Activated T-cell treated with anti-CD3 and anti-CD28 coated beads, Interleukin-2, amount 50 U/mL, for 24 hours (primary cell): Measurements from ENCODE around the gene ADARB2.

ENCODE experiments used
- DNase-seq: peaks from one replicate; pipeline ENCODE4 v3.0.0-alpha.2; 2020
- H3K27ac Mint-ChIP-seq: 2 replicates; pipeline ENCODE4 v1.8.0; 2020; ENCODE audit warnings: mild to moderate bottlenecking, mixed read lengths
- H3K27me3 Mint-ChIP-seq: 2 replicates; pipeline ENCODE4 v1.8.0; 2020; ENCODE audit warnings: mixed read lengths
- H3K36me3 Mint-ChIP-seq: 2 replicates; pipeline ENCODE4 v1.8.0; 2020; ENCODE audit warnings: low read depth, mixed read lengths
- H3K4me1 Mint-ChIP-seq: 2 replicates; pipeline ENCODE4 v1.8.0; 2020; ENCODE audit warnings: low read depth, mixed read lengths
- H3K4me3 Mint-ChIP-seq: 2 replicates; pipeline ENCODE4 v1.8.0; 2020; ENCODE audit warnings: mild to moderate bottlenecking, moderate library complexity, mixed read lengths
- H3K9me3 Mint-ChIP-seq: 2 replicates; pipeline ENCODE4 v1.8.0; 2020; ENCODE audit warnings: mixed read lengths

ADARB2 gene

GRCh38 chr10:1573334-1573969 is 163.9 kb downstream of the ADARB2 start:
- H3K9me3 Mint-ChIP-seq, result peaks cover 2% of the 10 kb centered on the region
- no peaks in the 10 kb centered on the region for H3K36me3 Mint-ChIP-seq
- no peak overlapping the region for H3K4me3 Mint-ChIP-seq
- peaks cover 10% of the 10 kb centered on the region for H3K27me3 Mint-ChIP-seq
- no peak overlapping the region for H3K27ac Mint-ChIP-seq
- DNase-seq, result no peak
- no peaks in the 10 kb centered on the region for H3K4me1 Mint-ChIP-seq

- no peak overlapping the region for H3K27ac Mint-ChIP-seq
- no peak overlapping the region for H3K4me3 Mint-ChIP-seq
- peak; percentile 3 for DNase-seq
Measured at GRCh38 chr10:1572519-1573333, 164.6 kb downstream of the ADARB2 start.

GRCh38 chr10:1571587-1572237 is 165.6 kb downstream of the ADARB2 start:
- H3K9me3 Mint-ChIP-seq, result peaks cover 2% of the 10 kb centered on the region
- no peak overlapping the region for H3K4me3 Mint-ChIP-seq
- no peaks in the 10 kb centered on the region for H3K4me1 Mint-ChIP-seq
- H3K36me3 Mint-ChIP-seq, result no peaks in the 10 kb centered on the region
- peaks cover 10% of the 10 kb centered on the region for H3K27me3 Mint-ChIP-seq
- no peak overlapping the region for H3K27ac Mint-ChIP-seq
- DNase-seq, result no peak

More at GRCh38 chr10:1572519-1573333, 164.6 kb downstream of the ADARB2 start:
- Mint-ChIP-seq H3K27me3 (peaks cover 10% of the 10 kb centered on the region), H3K36me3 (no peaks in the 10 kb centered on the region), H3K9me3 (peaks cover 2% of the 10 kb centered on the region), H3K4me1 (no peaks in the 10 kb centered on the region)

GRCh38 chr10:1570416-1571051 is 166.8 kb downstream of the ADARB2 start:
- H3K36me3 Mint-ChIP-seq, result no peaks in the 10 kb centered on the region
- DNase-seq, result no peak
- no peaks in the 10 kb centered on the region for H3K4me1 Mint-ChIP-seq
- peaks cover 2% of the 10 kb centered on the region for H3K9me3 Mint-ChIP-seq
- H3K27me3 Mint-ChIP-seq, result peaks cover 10% of the 10 kb centered on the region
- no peak overlapping the region for H3K27ac Mint-ChIP-seq
- H3K4me3 Mint-ChIP-seq, result no peak overlapping the region

GRCh38 chr10:1569208-1569607 is 168.1 kb downstream of the ADARB2 start:
- Mint-ChIP-seq H3K4me1 (no peaks in the 10 kb centered on the region), H3K4me3 (no peak overlapping the region), H3K27ac (no peak overlapping the region), H3K9me3 (peaks cover 2% of the 10 kb centered on the region), H3K36me3 (no peaks in the 10 kb centered on the region), H3K27me3 (peaks cover 9% of the 10 kb centered on the region)
- DNase-seq, result no peak

- Mint-ChIP-seq H3K27ac (no peak overlapping the region), H3K4me3 (no peak overlapping the region), H3K9me3 (peaks cover 2% of the 10 kb centered on the region), H3K4me1 (no peaks in the 10 kb centered on the region), H3K27me3 (peaks cover 5% of the 10 kb centered on the region), H3K36me3 (no peaks in the 10 kb centered on the region)
- no peak for DNase-seq
Measured at GRCh38 chr10:1567742-1568495, 169.4 kb downstream of the ADARB2 start.

- Mint-ChIP-seq H3K4me3 (no peak overlapping the region), H3K27me3 (peaks cover 5% of the 10 kb centered on the region), H3K27ac (no peak overlapping the region), H3K9me3 (peaks cover 2% of the 10 kb centered on the region), H3K36me3 (no peaks in the 10 kb centered on the region), H3K4me1 (no peaks in the 10 kb centered on the region)
- DNase-seq, result no peak
Measured at GRCh38 chr10:1567152-1567551, 170.2 kb downstream of the ADARB2 start.

GRCh38 chr10:1564791-1565190 is 172.5 kb downstream of the ADARB2 start:
- no peak for DNase-seq
- no peak overlapping the region for H3K4me3 Mint-ChIP-seq

GRCh38 chr10:1563028-1563427 is 174.3 kb downstream of the ADARB2 start:
- no peak overlapping the region for H3K4me3 Mint-ChIP-seq

More at GRCh38 chr10:1564791-1565190, 172.5 kb downstream of the ADARB2 start:
- H3K36me3 Mint-ChIP-seq, result no peaks in the 10 kb centered on the region
- H3K27ac Mint-ChIP-seq, result no peak overlapping the region
- no peaks in the 10 kb centered on the region for H3K9me3 Mint-ChIP-seq
- H3K27me3 Mint-ChIP-seq, result peaks cover 4% of the 10 kb centered on the region
- no peaks in the 10 kb centered on the region for H3K4me1 Mint-ChIP-seq

GRCh38 chr10:1561731-1562337 is 175.5 kb downstream of the ADARB2 start:
- H3K27me3 Mint-ChIP-seq, result peaks cover 23% of the 10 kb centered on the region

More at GRCh38 chr10:1563028-1563427, 174.3 kb downstream of the ADARB2 start:
- H3K27ac Mint-ChIP-seq, result no peak overlapping the region
- peaks cover 17% of the 10 kb centered on the region for H3K27me3 Mint-ChIP-seq
- DNase-seq, result no peak
- H3K36me3 Mint-ChIP-seq, result no peaks in the 10 kb centered on the region
- H3K9me3 Mint-ChIP-seq, result no peaks in the 10 kb centered on the region
- no peaks in the 10 kb centered on the region for H3K4me1 Mint-ChIP-seq

GRCh38 chr10:1560535-1561192 is 176.7 kb downstream of the ADARB2 start:
- H3K9me3 Mint-ChIP-seq, result no peaks in the 10 kb centered on the region
- no peaks in the 10 kb centered on the region for H3K36me3 Mint-ChIP-seq
- no peaks in the 10 kb centered on the region for H3K4me1 Mint-ChIP-seq
- H3K4me3 Mint-ChIP-seq, result no peak overlapping the region
- no peak for DNase-seq
- no peak overlapping the region for H3K27ac Mint-ChIP-seq
- H3K27me3 Mint-ChIP-seq, result peaks cover 24% of the 10 kb centered on the region

More at GRCh38 chr10:1561731-1562337, 175.5 kb downstream of the ADARB2 start:
- Mint-ChIP-seq H3K9me3 (no peaks in the 10 kb centered on the region), H3K4me3 (no peak overlapping the region), H3K4me1 (no peaks in the 10 kb centered on the region), H3K36me3 (no peaks in the 10 kb centered on the region), H3K27ac (no peak overlapping the region)
- no peak for DNase-seq

GRCh38 chr10:1559761-1560160 is 177.6 kb downstream of the ADARB2 start:
- Mint-ChIP-seq H3K4me1 (no peaks in the 10 kb centered on the region), H3K36me3 (no peaks in the 10 kb centered on the region), H3K27ac (no peak overlapping the region)

GRCh38 chr10:1559311-1559710 is 178.0 kb downstream of the ADARB2 start:
- Mint-ChIP-seq H3K4me1 (no peaks in the 10 kb centered on the region), H3K36me3 (no peaks in the 10 kb centered on the region), H3K4me3 (no peak overlapping the region), H3K27ac (no peak overlapping the region), H3K27me3 (peaks cover 24% of the 10 kb centered on the region), H3K9me3 (no peaks in the 10 kb centered on the region)
- no peak for DNase-seq

More at GRCh38 chr10:1559761-1560160, 177.6 kb downstream of the ADARB2 start:
- Mint-ChIP-seq H3K9me3 (no peaks in the 10 kb centered on the region), H3K4me3 (no peak overlapping the region), H3K27me3 (peaks cover 24% of the 10 kb centered on the region)
- no peak for DNase-seq
